Activated CD8-positive, alpha-beta memory T cell treated with anti-CD3 and anti-CD28 coated beads, Interleukin-2, amount 10 ng/mL, durations not matched to agents 7 days and 5 days (primary cell): Measurements from ENCODE around the gene IYD. TPM values are rescaled to one million over a fixed set of nuclear protein-coding genes. Genes with fewer than 3 reads are reported as not detected.

Source experiments
- ATAC-seq: fragments of 150-1000 bp; cut with Tn5 transposase; one replicate; pipeline ENCODE4 v1.10.0; 2021; ENCODE audit warnings: moderate library complexity
- CTCF ChIA-PET: fragments of 350-600 bp; sonication (Branson Sonifier 250); formaldehyde crosslinking; loops from one replicate; lab custom pipeline; 2021; ENCODE audit warnings: antibody characterized with exemption; lab: Charles Lee
- DNase-seq: peaks from one replicate; pipeline ENCODE4 v3.0.0-alpha.2; 2020
- H3K27ac Mint-ChIP-seq: one replicate; pipeline ENCODE4 v1.8.0; 2021; ENCODE audit warnings: mild to moderate bottlenecking, mixed read lengths
- H3K27me3 Mint-ChIP-seq: one replicate; pipeline ENCODE4 v1.8.0; 2021; ENCODE audit warnings: mixed read lengths
- H3K36me3 Mint-ChIP-seq: one replicate; pipeline ENCODE4 v1.8.0; 2021; ENCODE audit warnings: mild to moderate bottlenecking, mixed read lengths
- H3K4me1 Mint-ChIP-seq: one replicate; pipeline ENCODE4 v1.8.0; 2021; ENCODE audit warnings: mixed read lengths
- H3K4me3 Mint-ChIP-seq: one replicate; pipeline ENCODE4 v1.8.0; 2021; ENCODE audit warnings: mild to moderate bottlenecking, moderate library complexity, mixed read lengths
- H3K9me3 Mint-ChIP-seq: one replicate; pipeline ENCODE4 v1.8.0; 2022; ENCODE audit warnings: low read depth, mixed read lengths
- total RNA-seq, 2 experiments: library from RNA; stranded (reverse); gene quantifications; one replicate each; pipeline ENCODE4 v1.2.3, GENCODE V29; 2021

IYD gene, protein sequence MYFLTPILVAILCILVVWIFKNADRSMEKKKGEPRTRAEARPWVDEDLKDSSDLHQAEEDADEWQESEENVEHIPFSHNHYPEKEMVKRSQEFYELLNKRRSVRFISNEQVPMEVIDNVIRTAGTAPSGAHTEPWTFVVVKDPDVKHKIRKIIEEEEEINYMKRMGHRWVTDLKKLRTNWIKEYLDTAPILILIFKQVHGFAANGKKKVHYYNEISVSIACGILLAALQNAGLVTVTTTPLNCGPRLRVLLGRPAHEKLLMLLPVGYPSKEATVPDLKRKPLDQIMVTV
- total RNA-seq: not detected

DNA sequence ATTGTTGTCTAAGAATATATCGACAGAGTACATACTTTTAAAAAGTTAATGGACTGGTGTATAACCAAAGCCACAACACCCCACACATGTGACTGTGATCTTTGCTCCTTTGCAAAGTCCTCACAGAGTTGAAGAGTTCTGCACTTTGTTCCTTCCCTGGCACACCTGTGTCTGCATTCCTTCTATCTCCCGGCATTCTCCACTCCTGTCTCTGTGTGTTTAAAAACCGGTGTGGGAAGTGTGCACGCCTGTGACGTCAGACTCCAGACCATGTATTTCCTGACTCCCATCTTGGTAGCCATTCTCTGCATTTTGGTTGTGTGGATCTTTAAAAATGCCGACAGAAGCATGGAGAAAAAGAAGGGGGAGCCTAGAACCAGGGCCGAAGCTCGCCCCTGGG lies at the start of gene IYD:
TSS of gene IYD (plus strand) at position 251 of the 400 bp plus-strand sequence. CDS start at position 271, 20 bp downstream.
- CTCF ChIA-PET: no interaction called here
- no peaks in the 10 kb centered on the region for H3K36me3 Mint-ChIP-seq
- ATAC-seq: no peak

DNA sequence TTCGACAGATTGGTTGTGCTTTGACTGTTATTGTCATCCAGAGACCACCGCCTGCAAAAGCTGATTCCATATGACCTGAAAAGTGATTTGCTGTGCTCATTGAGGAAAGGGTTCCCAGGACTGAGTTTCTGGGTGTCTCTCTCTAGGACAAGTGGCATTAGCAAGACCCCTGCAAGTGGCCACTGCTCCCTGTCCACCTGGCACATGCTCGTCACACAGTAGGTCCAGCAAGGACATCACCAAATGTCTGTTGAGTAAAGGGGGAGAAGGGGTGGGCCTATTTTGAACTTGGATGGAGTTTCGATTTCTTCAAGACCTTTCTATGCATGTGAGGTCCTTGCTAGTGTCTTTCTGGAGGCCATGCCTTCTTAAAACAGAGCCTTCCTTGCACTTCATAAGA lies 48.9 kb upstream of the IYD start:
- H3K9me3 Mint-ChIP-seq: no peaks in the 10 kb centered on the region
- no peaks in the 10 kb centered on the region for H3K4me1 Mint-ChIP-seq
- DNase-seq (no peak), ATAC-seq (no peak)
- no peak overlapping the region for H3K4me3 Mint-ChIP-seq
- no peaks in the 10 kb centered on the region for H3K36me3 Mint-ChIP-seq
- H3K27ac Mint-ChIP-seq: no peak overlapping the region
- peaks cover 21% of the 10 kb centered on the region for H3K27me3 Mint-ChIP-seq
- CTCF ChIA-PET: interaction anchor here (1.0 kb wide), 1 partner anchor 98 kb away, joined by 4 read pairs; no protein-coding TSS in a partner anchor

More for the DNA sequence above, at the start of gene IYD:
- Mint-ChIP-seq H3K27me3 (peaks cover 3% of the 10 kb centered on the region), H3K27ac (no peak within 1 kb of the TSS), H3K4me1 (no peaks in the 10 kb centered on the region), H3K4me3 (no peak within 1 kb of the TSS), H3K9me3 (no peaks in the 10 kb centered on the region)
- no peak for DNase-seq

DNA sequence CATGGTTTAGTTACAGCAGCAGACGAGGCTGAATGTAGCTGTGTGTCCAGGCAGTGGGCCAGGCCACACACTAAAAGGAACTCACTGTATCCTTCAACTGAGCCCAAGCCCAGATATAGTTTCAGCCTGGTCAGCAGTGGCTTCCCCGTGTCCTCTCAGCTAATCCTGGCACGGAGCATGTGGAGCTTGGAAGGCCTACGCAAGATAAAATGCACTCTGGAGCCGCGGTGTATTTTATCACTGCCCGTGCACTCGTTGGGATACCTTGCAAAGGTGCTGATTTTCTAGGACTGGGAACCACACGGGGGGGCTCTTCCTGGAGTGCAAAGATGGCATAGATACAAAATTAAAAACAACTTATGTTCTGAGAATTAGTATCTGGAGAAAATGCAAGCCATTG lies 48.4 kb upstream of the IYD start:
- Mint-ChIP-seq H3K4me1 (no peaks in the 10 kb centered on the region), H3K36me3 (no peaks in the 10 kb centered on the region)
- CTCF ChIA-PET: interaction anchor here (1.0 kb wide), 1 partner anchor 97 kb away, joined by 4 read pairs; no protein-coding TSS in a partner anchor

GRCh38 chr6:150322466-150322871 lies 46.3 kb upstream of the IYD start:
- CTCF ChIA-PET: no interaction called here
- no peak for ATAC-seq
- DNase-seq: no peak
- H3K27me3 Mint-ChIP-seq: peaks cover 21% of the 10 kb centered on the region
- H3K4me3 Mint-ChIP-seq: no peak overlapping the region
- H3K9me3 Mint-ChIP-seq: no peaks in the 10 kb centered on the region
- H3K36me3 Mint-ChIP-seq: no peaks in the 10 kb centered on the region
- no peaks in the 10 kb centered on the region for H3K4me1 Mint-ChIP-seq
- H3K27ac Mint-ChIP-seq: no peak overlapping the region

More for the DNA sequence above, 48.4 kb upstream of the IYD start:
- H3K27me3 Mint-ChIP-seq: peaks cover 21% of the 10 kb centered on the region
- no peak for DNase-seq
- H3K9me3 Mint-ChIP-seq: no peaks in the 10 kb centered on the region
- no peak overlapping the region for H3K4me3 Mint-ChIP-seq
- no peak for ATAC-seq
- H3K27ac Mint-ChIP-seq: no peak overlapping the region

- peaks cover 21% of the 10 kb centered on the region for H3K27me3 Mint-ChIP-seq
- DNase-seq (no peak), ATAC-seq (no peak)
- H3K36me3 Mint-ChIP-seq: no peaks in the 10 kb centered on the region
- no peaks in the 10 kb centered on the region for H3K4me1 Mint-ChIP-seq
- no peak overlapping the region for H3K4me3 Mint-ChIP-seq
- H3K27ac Mint-ChIP-seq: no peak overlapping the region
- CTCF ChIA-PET: no interaction called here
- no peaks in the 10 kb centered on the region for H3K9me3 Mint-ChIP-seq
Measured at GRCh38 chr6:150323205-150323604, 45.6 kb upstream of the IYD start.

GRCh38 chr6:150324044-150324443 lies 44.8 kb upstream of the IYD start:
- Mint-ChIP-seq H3K36me3 (no peaks in the 10 kb centered on the region), H3K4me3 (no peak overlapping the region), H3K4me1 (no peaks in the 10 kb centered on the region), H3K27ac (no peak overlapping the region), H3K27me3 (peaks cover 19% of the 10 kb centered on the region), H3K9me3 (no peaks in the 10 kb centered on the region)
- DNase-seq (no peak), ATAC-seq (no peak)
- CTCF ChIA-PET: no interaction called here

DNA sequence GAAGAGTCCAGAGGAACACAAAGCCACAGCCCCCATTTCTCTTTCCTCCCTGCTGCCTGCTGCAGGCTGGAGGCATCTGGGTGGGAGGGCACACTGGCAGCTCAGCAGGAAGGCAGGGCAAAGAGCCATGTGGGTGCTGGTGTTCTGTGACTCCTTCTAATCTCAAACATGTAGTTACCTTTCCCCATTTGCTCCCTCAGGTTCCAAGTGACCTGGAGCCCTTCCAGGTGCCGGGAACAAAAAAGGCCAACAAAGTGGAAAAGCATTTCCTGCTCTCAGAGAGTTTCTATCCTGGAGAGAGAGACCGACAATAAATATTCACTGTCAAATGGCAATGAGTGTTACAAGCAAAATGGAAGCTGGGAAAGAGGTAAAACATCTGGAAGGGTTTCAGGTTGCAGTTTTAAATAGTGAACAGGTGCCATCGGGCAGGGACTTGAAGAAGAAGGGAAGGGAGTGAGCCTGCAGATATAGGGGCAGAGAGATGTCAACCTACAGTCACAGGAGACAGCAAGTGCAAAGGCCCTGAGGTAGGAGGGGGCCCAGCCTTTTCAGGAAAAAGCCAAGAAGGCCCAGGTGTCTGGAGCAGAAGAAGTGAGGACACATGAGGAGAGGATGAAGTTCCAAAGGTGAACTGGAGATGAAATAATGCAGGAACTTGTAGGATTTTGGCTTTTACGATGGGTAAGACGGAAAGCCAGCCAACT lies 43.6 kb upstream of the IYD start:
- H3K9me3 Mint-ChIP-seq: no peaks in the 10 kb centered on the region
- peaks cover 15% of the 10 kb centered on the region for H3K27me3 Mint-ChIP-seq
- H3K36me3 Mint-ChIP-seq: no peaks in the 10 kb centered on the region
- H3K4me1 Mint-ChIP-seq: no peaks in the 10 kb centered on the region
- no peak overlapping the region for H3K27ac Mint-ChIP-seq
- DNase-seq (no peak), ATAC-seq (no peak)
- no peak overlapping the region for H3K4me3 Mint-ChIP-seq
- CTCF ChIA-PET: no interaction called here

- H3K9me3 Mint-ChIP-seq: no peaks in the 10 kb centered on the region
- no peak overlapping the region for H3K27ac Mint-ChIP-seq
- peaks cover 4% of the 10 kb centered on the region for H3K27me3 Mint-ChIP-seq
- DNase-seq (no peak), ATAC-seq (no peak)
- no peak overlapping the region for H3K4me3 Mint-ChIP-seq
- H3K4me1 Mint-ChIP-seq: no peaks in the 10 kb centered on the region
- H3K36me3 Mint-ChIP-seq: no peaks in the 10 kb centered on the region
- CTCF ChIA-PET: interaction anchor here (1.4 kb wide), 1 partner anchor 251 kb away, joined by 4 read pairs; no protein-coding TSS in a partner anchor
Measured at GRCh38 chr6:150327117-150327774, 41.6 kb upstream of the IYD start.

DNA sequence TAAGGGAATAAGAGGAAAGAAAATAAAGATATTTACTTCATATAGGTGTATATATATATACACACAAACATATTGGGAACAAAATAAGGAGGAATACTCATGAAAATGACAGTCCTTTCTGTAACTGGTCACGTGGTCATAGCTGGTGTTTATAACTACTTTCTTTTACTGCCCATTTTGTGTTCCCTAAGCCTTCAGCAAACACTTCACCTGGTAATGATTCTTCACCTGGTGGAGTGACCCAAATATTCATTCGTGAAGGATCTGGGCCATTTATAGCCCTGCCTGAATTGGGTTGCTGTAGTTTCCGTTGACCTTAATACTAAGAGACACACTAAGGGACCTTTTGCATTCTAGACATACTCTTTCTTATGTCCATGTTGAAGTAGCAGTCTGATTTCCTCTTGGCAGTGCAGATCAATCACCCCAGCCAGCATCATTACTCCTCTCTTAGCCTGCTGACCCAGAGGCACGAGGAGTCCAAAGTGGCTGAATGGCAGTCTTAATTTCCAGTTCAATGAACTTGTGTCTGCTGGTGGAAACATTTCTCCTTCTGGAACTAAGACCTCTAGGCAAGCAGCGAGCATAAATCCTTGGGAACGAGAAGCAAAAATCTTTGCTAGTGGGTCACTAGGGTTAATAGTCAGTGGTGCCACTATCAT lies 39.9 kb upstream of the IYD start:
- Mint-ChIP-seq H3K4me3 (no peak overlapping the region), H3K27me3 (no peaks in the 10 kb centered on the region), H3K9me3 (no peaks in the 10 kb centered on the region), H3K36me3 (no peaks in the 10 kb centered on the region), H3K4me1 (no peaks in the 10 kb centered on the region), H3K27ac (no peak overlapping the region)
- ATAC-seq: no peak
- no peak for DNase-seq
- CTCF ChIA-PET: interaction anchor here (1.0 kb wide), 1 partner anchor 248 kb away, joined by 3 read pairs; no protein-coding TSS in a partner anchor

DNA sequence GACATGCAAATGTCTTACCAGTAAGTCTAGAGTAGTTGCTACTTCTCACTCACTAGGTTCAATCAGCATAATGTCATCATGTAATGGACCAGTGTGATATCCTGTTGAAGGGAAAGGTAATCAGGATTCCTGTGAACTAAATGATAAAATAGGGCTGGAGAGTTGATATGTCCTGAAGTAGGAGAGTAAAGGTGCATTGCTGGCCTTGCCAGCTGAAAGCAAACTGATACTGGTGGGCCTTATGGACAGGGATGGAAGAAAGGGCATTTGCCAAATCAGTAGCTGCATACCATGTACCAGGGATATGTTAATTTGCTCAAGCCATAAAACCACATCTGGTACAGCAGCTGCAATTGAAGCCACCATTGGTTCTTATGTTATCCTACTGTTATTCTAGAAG lies 37.5 kb upstream of the IYD start:
- no peak for ATAC-seq
- no peaks in the 10 kb centered on the region for H3K9me3 Mint-ChIP-seq
- H3K36me3 Mint-ChIP-seq: no peaks in the 10 kb centered on the region
- peaks cover 1% of the 10 kb centered on the region for H3K4me1 Mint-ChIP-seq
- CTCF ChIA-PET: no interaction called here
- H3K27ac Mint-ChIP-seq: no peak overlapping the region
- peaks cover 7% of the 10 kb centered on the region for H3K27me3 Mint-ChIP-seq
- DNase-seq: no peak
- no peak overlapping the region for H3K4me3 Mint-ChIP-seq

DNA sequence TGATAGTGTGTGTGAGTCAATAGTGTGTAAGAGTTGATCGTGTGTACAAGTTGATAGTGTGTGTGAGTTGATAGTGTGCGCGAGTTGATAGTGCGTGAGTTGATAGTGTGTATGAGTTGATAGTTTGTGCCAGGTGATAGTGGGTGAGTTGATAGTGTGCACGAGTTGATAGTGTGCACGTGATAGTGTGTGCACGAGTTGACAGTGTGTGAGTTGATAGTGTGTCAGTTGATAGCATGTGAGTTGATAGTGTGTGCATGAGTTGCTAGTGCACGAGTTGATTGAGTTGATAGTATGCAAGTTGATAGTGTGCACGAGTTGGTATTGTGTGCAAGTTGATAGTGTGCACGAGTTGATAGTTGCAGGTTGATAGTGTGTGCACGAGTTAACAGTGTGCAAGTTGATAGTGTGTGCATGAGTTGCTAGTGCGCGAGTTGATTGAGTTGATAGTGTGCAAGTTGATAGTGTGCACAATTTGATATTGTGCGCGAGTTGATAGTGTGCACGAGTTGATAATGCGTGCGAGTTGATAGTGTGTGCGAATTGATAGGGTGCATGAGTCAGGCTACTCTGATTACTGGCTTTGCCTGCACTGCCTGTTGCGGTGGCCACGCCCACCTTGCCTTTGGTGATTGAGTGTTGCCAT lies 35.8 kb upstream of the IYD start:
- Mint-ChIP-seq H3K9me3 (no peaks in the 10 kb centered on the region), H3K4me1 (peaks cover 1% of the 10 kb centered on the region), H3K27ac (no peak overlapping the region), H3K36me3 (no peaks in the 10 kb centered on the region), H3K27me3 (peaks cover 8% of the 10 kb centered on the region), H3K4me3 (no peak overlapping the region)
- CTCF ChIA-PET: no interaction called here
- ATAC-seq (no peak), DNase-seq (no peak)

GRCh38 chr6:150333585-150333941 lies 35.2 kb upstream of the IYD start:
- DNase-seq (no peak), ATAC-seq (no peak)
- Mint-ChIP-seq H3K36me3 (no peaks in the 10 kb centered on the region), H3K4me1 (peaks cover 1% of the 10 kb centered on the region), H3K9me3 (no peaks in the 10 kb centered on the region), H3K27ac (no peak overlapping the region), H3K4me3 (no peak overlapping the region), H3K27me3 (peaks cover 12% of the 10 kb centered on the region)
- CTCF ChIA-PET: no interaction called here
